Upper lobe of left lung (tissue), 4 donors: ENCODE data around the gene RMDN3.

Experiments used
- EP300 ChIP-seq, 4 donors: sonication (generic); formaldehyde crosslinking; IDR thresholded peaks; one replicate each; pipeline ENCODE4 v1.5.1; 2017; ENCODE audit warnings: antibody characterized with exemption in 4 of 4, control low read depth in 2 of 4
- POLR2A ChIP-seq, 4 donors: fragments of 450-650 bp; IDR thresholded peaks; one replicate each; pipeline ENCODE4 v1.5.1; 2016 to 2017; ENCODE audit warnings: antibody characterized with exemption in 4 of 4, mild to moderate bottlenecking in 2 of 4
- POLR2AphosphoS5 ChIP-seq, 2 donors: sonication (generic); formaldehyde crosslinking; IDR thresholded peaks; one replicate each; pipeline ENCODE4 v1.5.1; 2017; ENCODE audit warnings: antibody characterized with exemption in 2 of 2
- TF ChIP-seq, protein P1 (sequence below), 6 experiments: fragments of 450-650 bp in 4 of 6; fragments of 200-600 bp in 2 of 6; sonication (generic) in 2 of 6; IDR thresholded peaks; one replicate each; pipeline ENCODE4 v1.5.1; 2016 to 2019; ENCODE audit warnings: antibody characterized with exemption in 6 of 6

DNA sequence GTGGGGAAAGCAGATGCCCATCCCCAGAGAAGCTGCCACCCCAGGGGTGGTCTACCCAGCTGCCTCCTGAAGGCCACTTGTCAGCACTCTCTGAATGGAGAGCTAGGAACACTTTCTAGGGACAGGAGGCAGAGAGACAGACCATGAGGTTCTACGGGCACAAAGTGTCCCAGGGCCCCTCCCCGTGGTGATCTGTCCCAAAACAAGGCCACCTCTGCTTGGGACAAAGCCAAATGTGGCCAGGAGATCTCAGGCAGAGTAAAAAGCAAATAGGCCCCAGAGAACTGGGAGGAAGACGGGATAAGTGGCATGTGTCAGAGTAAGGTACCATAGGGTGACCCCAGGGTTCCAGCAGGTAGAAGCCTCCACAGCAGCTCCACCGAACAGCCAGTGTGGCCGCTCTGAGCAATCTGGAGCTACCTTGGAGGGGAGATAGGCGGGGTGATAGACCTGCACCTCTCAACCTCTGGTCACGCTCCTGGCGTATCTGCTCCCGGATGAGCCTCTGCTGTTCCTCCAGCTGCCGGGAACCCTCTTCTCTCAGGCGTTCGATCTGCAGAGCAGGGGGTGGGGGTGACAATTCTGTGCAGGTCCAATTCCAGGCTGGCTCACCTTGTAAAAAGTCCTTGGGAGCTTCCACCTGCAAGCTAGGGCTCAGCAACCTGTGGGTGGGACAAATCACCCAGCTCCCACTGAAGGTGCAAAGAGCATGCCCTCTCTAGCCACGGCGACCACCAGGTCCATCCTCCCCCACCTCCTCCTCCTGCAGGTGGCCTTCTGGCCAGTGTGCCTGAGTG lies 20.9 kb upstream of the RMDN3 start:
- no peak for TF ChIP-seq POLR2AphosphoS5 (IDR thresholded peaks at IDR 0.05)
- TF ChIP-seq, protein P1, sequence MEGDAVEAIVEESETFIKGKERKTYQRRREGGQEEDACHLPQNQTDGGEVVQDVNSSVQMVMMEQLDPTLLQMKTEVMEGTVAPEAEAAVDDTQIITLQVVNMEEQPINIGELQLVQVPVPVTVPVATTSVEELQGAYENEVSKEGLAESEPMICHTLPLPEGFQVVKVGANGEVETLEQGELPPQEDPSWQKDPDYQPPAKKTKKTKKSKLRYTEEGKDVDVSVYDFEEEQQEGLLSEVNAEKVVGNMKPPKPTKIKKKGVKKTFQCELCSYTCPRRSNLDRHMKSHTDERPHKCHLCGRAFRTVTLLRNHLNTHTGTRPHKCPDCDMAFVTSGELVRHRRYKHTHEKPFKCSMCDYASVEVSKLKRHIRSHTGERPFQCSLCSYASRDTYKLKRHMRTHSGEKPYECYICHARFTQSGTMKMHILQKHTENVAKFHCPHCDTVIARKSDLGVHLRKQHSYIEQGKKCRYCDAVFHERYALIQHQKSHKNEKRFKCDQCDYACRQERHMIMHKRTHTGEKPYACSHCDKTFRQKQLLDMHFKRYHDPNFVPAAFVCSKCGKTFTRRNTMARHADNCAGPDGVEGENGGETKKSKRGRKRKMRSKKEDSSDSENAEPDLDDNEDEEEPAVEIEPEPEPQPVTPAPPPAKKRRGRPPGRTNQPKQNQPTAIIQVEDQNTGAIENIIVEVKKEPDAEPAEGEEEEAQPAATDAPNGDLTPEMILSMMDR (IDR thresholded peaks at IDR 0.05), result no peak
- no peak for TF ChIP-seq POLR2A (IDR thresholded peaks at IDR 0.05)
- no peak for TF ChIP-seq EP300 (IDR thresholded peaks at IDR 0.05)
